Measurements from ENCODE around the gene POLR2C. TPM values are rescaled to one million over a fixed set of nuclear protein-coding genes. Genes with fewer than 3 reads are reported as not detected.

POLR2C gene
- total RNA-seq, 6 donors from 2014 or later, result 70.6 to 210 (median 112) TPM

DNA sequence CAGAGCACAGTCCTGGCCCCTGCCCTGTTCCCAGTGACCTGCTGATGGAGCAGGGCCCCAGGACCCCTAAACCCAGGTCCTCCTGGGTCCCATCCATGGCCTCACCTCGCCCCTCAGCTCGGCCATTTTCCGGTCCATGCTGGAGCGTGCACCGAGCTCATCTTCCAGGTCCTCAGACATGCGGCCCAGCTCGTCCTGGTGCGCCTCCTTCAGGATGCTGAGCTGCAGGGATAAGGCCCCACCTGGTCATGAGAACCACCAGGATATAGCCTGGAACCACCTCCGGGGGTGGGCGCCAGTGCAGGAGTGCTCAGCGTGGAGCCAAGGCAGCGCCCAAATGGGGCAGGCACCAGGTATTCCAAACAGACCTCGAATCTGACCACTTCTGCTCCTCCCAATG lies 56.0 kb downstream of the POLR2C start:
- no peaks in the 10 kb centered on the region for H3K9me3 ChIP-seq
- H3K27ac ChIP-seq, result no peak overlapping the region
- 91 to 94% methylated on average over 8 to 13 of the region's 13 CpGs for WGBS, 2 donors
- H3K27me3 ChIP-seq, result no peaks in the 10 kb centered on the region
- no peak for TF ChIP-seq POLR2A (IDR thresholded peaks at IDR 0.05)
- TF ChIP-seq POLR2AphosphoS5 (IDR thresholded peaks at IDR 0.05), result no peak
- TF ChIP-seq, protein P1, sequence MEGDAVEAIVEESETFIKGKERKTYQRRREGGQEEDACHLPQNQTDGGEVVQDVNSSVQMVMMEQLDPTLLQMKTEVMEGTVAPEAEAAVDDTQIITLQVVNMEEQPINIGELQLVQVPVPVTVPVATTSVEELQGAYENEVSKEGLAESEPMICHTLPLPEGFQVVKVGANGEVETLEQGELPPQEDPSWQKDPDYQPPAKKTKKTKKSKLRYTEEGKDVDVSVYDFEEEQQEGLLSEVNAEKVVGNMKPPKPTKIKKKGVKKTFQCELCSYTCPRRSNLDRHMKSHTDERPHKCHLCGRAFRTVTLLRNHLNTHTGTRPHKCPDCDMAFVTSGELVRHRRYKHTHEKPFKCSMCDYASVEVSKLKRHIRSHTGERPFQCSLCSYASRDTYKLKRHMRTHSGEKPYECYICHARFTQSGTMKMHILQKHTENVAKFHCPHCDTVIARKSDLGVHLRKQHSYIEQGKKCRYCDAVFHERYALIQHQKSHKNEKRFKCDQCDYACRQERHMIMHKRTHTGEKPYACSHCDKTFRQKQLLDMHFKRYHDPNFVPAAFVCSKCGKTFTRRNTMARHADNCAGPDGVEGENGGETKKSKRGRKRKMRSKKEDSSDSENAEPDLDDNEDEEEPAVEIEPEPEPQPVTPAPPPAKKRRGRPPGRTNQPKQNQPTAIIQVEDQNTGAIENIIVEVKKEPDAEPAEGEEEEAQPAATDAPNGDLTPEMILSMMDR (IDR thresholded peaks at IDR 0.05), result no peak
- no peak for TF ChIP-seq EP300 (IDR thresholded peaks at IDR 0.05)
- DNase-seq (no peak), ATAC-seq (ENCODE audit: low FRiP score in 2 of 2) (no peak)
- H3K36me3 ChIP-seq, result peaks cover 0 to 21% (median 10%) of the 10 kb centered on the region in 4 donors
- peaks cover 16 to 23% (median 18%) of the 10 kb centered on the region in 4 donors for H3K4me1 ChIP-seq
- H3K4me3 ChIP-seq, result no peak overlapping the region

DNA sequence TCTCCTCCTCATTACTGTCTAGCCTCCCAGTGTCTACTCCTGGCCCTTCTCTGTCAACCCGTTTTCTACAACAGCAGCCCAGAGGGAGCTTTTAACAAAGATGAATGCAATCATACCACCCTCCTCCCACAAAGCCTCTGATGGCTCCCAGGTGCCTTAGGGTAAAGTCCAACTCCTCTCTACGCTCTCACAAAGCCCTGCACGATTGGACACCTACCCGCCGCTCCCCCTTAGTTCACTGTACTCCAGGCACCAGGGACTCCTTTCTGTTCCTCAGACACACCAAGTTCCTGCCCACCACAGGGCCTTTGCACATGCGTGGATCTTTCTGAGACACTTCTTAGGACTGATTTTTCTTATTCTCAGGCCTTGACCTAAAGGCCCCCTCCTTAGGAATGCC lies 56.4 kb downstream of the POLR2C start:
- WGBS, 2 donors, result 95 to 97% methylated on average over 6 of the region's 6 CpGs

DNA sequence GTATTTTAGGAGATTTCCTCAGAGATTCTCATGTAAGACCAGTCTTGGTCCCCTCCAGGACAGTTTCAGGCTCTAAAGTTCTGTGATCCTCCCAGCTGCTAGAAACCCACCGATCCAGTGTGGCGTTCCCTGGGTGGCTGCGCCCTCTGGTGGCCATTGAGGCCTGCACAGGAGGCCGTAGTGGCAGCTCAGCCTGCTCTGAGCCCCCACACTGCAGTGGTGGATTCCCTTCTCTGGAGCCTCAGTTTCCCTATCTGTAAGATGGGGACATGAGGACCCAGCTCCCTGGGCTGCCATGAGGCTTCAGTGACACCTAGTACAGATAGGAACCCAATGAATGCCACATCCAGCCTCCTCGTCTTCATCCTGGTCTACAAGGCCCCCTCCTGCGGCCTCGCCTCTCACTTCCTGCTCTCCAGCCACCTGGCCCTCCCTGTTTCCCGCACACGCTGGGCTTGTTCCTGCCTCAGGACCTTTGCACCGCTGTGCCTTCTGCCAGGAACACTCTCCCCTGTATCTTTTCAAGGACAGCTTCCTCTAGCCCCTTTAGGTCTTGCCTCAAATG lies 57.4 kb downstream of the POLR2C start:
- H3K36me3 ChIP-seq, result peaks cover 0 to 17% (median 10%) of the 10 kb centered on the region in 4 donors
- DNase-seq (peak; percentile 77 to 92), ATAC-seq (ENCODE audit: low FRiP score in 2 of 2) (peak; percentile 56 to 90)
- TF ChIP-seq, protein P1 (IDR thresholded peaks at IDR 0.05), result peak; percentile 88 to 96 (median 92)
- TF ChIP-seq EP300 (IDR thresholded peaks at IDR 0.05) (no peak), POLR2A (IDR thresholded peaks at IDR 0.05) (no peak), POLR2AphosphoS5 (IDR thresholded peaks at IDR 0.05) (no peak)
- H3K27ac ChIP-seq, result no peak overlapping the region
- WGBS, 2 donors, result 29 to 36% methylated on average over 10 of the region's 10 CpGs
- no peak overlapping the region for H3K4me3 ChIP-seq
- no peaks in the 10 kb centered on the region for H3K27me3 ChIP-seq
- H3K9me3 ChIP-seq, result no peaks in the 10 kb centered on the region
- peaks cover 4 to 11% (median 4%) of the 10 kb centered on the region in 4 donors for H3K4me1 ChIP-seq

More for the DNA sequence above, 56.4 kb downstream of the POLR2C start:
- Histone ChIP-seq H3K9me3 (no peaks in the 10 kb centered on the region), H3K27me3 (no peaks in the 10 kb centered on the region), H3K4me3 (no peak overlapping the region), H3K4me1 (peaks cover 12 to 19% (median 14%) of the 10 kb centered on the region in 4 donors), H3K27ac (no peak overlapping the region), H3K36me3 (peaks cover 0 to 21% (median 10%) of the 10 kb centered on the region in 4 donors)
- ATAC-seq (ENCODE audit: low FRiP score in 2 of 2), result no peak
- TF ChIP-seq POLR2AphosphoS5 (IDR thresholded peaks at IDR 0.05) (no peak), POLR2A (IDR thresholded peaks at IDR 0.05) (no peak), EP300 (IDR thresholded peaks at IDR 0.05) (no peak)
- TF ChIP-seq, protein P1 (IDR thresholded peaks at IDR 0.05), result no peak
- no peak for DNase-seq

Other genes starting within 250 kb of the POLR2C start
- 10 to 100 TPM; 18.9 to 74.9 (median 54.2) TPM for gene ARL2BP, start 217.4 kb upstream of the POLR2C start, total RNA-seq
- 100 to 1,000 TPM in 4 of 6 donors, 10 to 100 TPM in 2; 38.8 to 184 (median 114) TPM for gene PLLP, start 178.0 kb upstream of the POLR2C start, total RNA-seq
- 1 to 10 TPM in 1 of 6 donors, under 1 TPM in 3, not detected in 2; 0.39 to 4.7 (median 0.71) TPM for gene CCL22, start 103.9 kb upstream of the POLR2C start, total RNA-seq
- 100 to 1,000 TPM in 1 of 6 donors, 10 to 100 TPM in 4, 1 to 10 TPM in 1; 6.3 to 106 (median 31.7) TPM for gene CX3CL1, start 90.2 kb upstream of the POLR2C start, total RNA-seq
- gene CCL17, start 57.9 kb upstream of the POLR2C start, total RNA-seq, result 10 to 100 TPM in 1 of 6 donors, 1 to 10 TPM in 2, not detected in 3; 2.8 to 24.2 (median 5.8) TPM
- 10 to 100 TPM; 21.0 to 44.5 (median 36.5) TPM for gene CIAPIN1, start 15.3 kb upstream of the POLR2C start, total RNA-seq
- gene COQ9, start 15.2 kb upstream of the POLR2C start, total RNA-seq, result 10 to 100 TPM; 33.1 to 47.1 (median 39.4) TPM
- gene DOK4, start 23.8 kb downstream of the POLR2C start, total RNA-seq, result 10 to 100 TPM; 36.7 to 87.3 (median 54.1) TPM
- gene CCDC102A, start 73.9 kb downstream of the POLR2C start, total RNA-seq, result 10 to 100 TPM in 5 of 6 donors, 1 to 10 TPM in 1; 8.2 to 41.9 (median 16.5) TPM
- gene ADGRG5, start 80.0 kb downstream of the POLR2C start, total RNA-seq, result 1 to 10 TPM in 3 of 6 donors, under 1 TPM in 3; 0.76 to 1.8 (median 0.92) TPM
- gene ADGRG1, start 166.0 kb downstream of the POLR2C start, total RNA-seq, result 10 to 100 TPM; 34.6 to 89.3 (median 40.4) TPM
- 10 to 100 TPM in 2 of 6 donors, 1 to 10 TPM in 4; 3.1 to 17.2 (median 8.4) TPM for gene ADGRG3, start 205.6 kb downstream of the POLR2C start, total RNA-seq
- gene DRC7, start 232.1 kb downstream of the POLR2C start, total RNA-seq, result 10 to 100 TPM in 2 of 6 donors, 1 to 10 TPM in 4; 1.2 to 15.9 (median 7.8) TPM

Data from upper lobe of left lung (tissue), 6 donors.